SK-N-SH (cell line): Measurements from ENCODE around the gene MSRB2.

ENCODE experiments used
- EP300 ChIP-seq, 2 experiments: IDR thresholded peaks; 2 replicates each; pipeline versions ENCODE4 v1.4.0 to v1.6.1; 2012; ENCODE audit warnings: borderline replicate concordance in 1 of 2, low read depth in 1 of 2, low read length in 1 of 2
- EZH2phosphoT487 ChIP-seq: fragments of 200-600 bp; sonication (generic); IDR thresholded peaks from 2 replicates; pipeline ENCODE4 v1.6.1; 2017; ENCODE audit warnings: low read depth, mixed run types, mild to moderate bottlenecking, antibody characterized with exemption, moderate library complexity, borderline replicate concordance
- FOXM1 ChIP-seq: IDR thresholded peaks from 2 replicates; pipeline ENCODE4 v1.4.0; 2012; ENCODE audit warnings: low read depth, mild to moderate bottlenecking
- GABPA ChIP-seq: IDR thresholded peaks from 2 replicates; pipeline ENCODE4 v1.4.0; 2012; ENCODE audit warnings: low read depth, mild to moderate bottlenecking
- MEF2A ChIP-seq: IDR thresholded peaks from 2 replicates; pipeline ENCODE4 v1.4.0; 2012; ENCODE audit warnings: low read depth, borderline replicate concordance
- POLR2AphosphoS5 ChIP-seq: IDR thresholded peaks from 2 replicates; pipeline ENCODE4 v1.6.1; 2012; ENCODE audit warnings: low read depth, low read length
- RAD21 ChIP-seq: IDR thresholded peaks from 2 replicates; pipeline ENCODE4 v1.6.1; 2012; ENCODE audit warnings: mild to moderate bottlenecking, low read length
- RCOR1 ChIP-seq: fragments of 150-350 bp; IDR thresholded peaks from 2 replicates; pipeline ENCODE4 v1.6.1; 2017; ENCODE audit warnings: antibody characterized with exemption, low read length
- SIN3A ChIP-seq: IDR thresholded peaks from 2 replicates; pipeline ENCODE4 v1.6.1; 2012; ENCODE audit warnings: low read depth, mild to moderate bottlenecking, low read length, moderate library complexity, borderline replicate concordance
- TAF1 ChIP-seq: IDR thresholded peaks from 2 replicates; pipeline ENCODE4 v1.6.1; 2012; ENCODE audit warnings: low read depth, mild to moderate bottlenecking, low read length, moderate library complexity, borderline replicate concordance
- TCF12 ChIP-seq: IDR thresholded peaks from 2 replicates; pipeline ENCODE4 v1.4.0; 2012
- TF ChIP-seq, protein P1 (sequence below): fragments of 200-600 bp; sonication (generic); IDR thresholded peaks from 2 replicates; pipeline ENCODE4 v1.6.1; 2017; ENCODE audit warnings: antibody characterized with exemption, mild to moderate bottlenecking, moderate library complexity
- TF ChIP-seq, protein P2 (sequence below): IDR thresholded peaks from 2 replicates; pipeline ENCODE4 v1.4.0; 2012; ENCODE audit warnings: low read depth

DNA sequence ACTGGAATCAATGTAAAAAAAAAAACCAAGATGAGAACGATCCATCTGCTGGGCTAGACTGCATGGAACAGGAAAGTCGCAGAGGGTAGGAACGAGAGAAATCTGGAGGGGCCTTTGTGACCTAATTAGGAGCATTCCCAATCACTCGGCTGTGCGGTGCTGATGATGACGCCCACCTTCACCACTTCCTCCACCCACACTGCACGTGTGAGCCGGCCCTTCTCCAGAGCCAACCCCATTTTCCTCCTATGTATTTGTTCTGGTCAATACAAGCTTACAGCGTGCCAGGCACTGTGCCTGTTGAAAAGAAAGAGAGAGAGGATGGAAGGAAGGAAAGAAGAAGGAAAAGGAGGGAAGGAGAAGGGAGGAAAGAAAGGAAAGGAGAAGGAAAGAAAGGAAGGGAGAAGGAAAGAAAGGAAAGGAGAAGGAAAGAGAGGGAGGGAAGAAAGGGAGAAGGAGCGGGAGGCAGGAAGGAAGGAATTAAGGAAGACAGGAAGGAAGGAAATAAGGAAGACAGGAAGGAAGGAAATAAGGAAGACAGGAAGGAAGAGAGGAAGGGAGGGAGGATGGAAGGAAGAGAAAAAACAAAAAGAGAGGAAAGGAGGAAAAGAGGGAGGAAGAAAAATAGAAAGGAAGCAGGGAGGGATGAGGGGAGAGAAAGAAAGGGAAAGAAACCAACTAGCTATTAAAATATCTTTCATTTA is 61.2 kb downstream of the MSRB2 start:
- no peak for TF ChIP-seq POLR2AphosphoS5
- TF ChIP-seq MEF2A, result no peak
- no peak for TF ChIP-seq TAF1
- TF ChIP-seq, protein P1, sequence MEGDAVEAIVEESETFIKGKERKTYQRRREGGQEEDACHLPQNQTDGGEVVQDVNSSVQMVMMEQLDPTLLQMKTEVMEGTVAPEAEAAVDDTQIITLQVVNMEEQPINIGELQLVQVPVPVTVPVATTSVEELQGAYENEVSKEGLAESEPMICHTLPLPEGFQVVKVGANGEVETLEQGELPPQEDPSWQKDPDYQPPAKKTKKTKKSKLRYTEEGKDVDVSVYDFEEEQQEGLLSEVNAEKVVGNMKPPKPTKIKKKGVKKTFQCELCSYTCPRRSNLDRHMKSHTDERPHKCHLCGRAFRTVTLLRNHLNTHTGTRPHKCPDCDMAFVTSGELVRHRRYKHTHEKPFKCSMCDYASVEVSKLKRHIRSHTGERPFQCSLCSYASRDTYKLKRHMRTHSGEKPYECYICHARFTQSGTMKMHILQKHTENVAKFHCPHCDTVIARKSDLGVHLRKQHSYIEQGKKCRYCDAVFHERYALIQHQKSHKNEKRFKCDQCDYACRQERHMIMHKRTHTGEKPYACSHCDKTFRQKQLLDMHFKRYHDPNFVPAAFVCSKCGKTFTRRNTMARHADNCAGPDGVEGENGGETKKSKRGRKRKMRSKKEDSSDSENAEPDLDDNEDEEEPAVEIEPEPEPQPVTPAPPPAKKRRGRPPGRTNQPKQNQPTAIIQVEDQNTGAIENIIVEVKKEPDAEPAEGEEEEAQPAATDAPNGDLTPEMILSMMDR, result no peak
- TF ChIP-seq RCOR1, result no peak
- TF ChIP-seq EP300 (IDR thresholded peaks at IDR 0.05; ENCODE audit: borderline replicate concordance in 1 of 2, low read depth in 1 of 2, low read length in 1 of 2), result no peak
- no peak for TF ChIP-seq EZH2phosphoT487
- no peak for TF ChIP-seq SIN3A
- TF ChIP-seq FOXM1, result no peak
- TF ChIP-seq RAD21, result no peak
- no peak for TF ChIP-seq GABPA
- TF ChIP-seq, protein P2, sequence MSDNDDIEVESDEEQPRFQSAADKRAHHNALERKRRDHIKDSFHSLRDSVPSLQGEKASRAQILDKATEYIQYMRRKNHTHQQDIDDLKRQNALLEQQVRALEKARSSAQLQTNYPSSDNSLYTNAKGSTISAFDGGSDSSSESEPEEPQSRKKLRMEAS, result no peak
- TF ChIP-seq TCF12, result no peak
